HG02571 (cell line): ENCODE data around the gene UFC1.

Experiments
- ATAC-seq: cut with Tn5 transposase; IDR thresholded peaks from one replicate; pipeline ENCODE4 v1.9.1; 2021; ENCODE audit warnings: mild to moderate bottlenecking, moderate library complexity; ENCODE audit not compliant: unreplicated experiment

UFC1 gene

DNA sequence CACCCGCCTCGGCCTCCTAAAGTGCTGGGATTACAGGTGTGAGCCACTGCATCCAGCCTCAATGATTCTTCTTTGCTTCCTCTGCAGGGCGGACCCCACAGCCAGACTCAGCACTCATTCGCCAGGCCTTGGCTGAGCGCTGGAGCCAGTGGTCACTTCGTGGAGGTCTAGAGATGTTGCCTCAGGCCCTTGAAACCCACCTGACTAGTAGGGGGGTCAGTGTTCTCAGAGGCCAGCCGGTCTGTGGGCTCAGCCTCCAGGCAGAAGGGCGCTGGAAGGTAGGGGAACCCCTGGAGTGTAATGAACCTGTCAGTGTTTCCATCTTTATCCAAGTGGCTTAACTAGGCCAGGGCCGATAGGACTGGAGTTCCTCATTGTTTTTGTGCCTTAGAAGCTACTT, 15.1 kb downstream of the UFC1 start:
- ATAC-seq, result no peak

DNA sequence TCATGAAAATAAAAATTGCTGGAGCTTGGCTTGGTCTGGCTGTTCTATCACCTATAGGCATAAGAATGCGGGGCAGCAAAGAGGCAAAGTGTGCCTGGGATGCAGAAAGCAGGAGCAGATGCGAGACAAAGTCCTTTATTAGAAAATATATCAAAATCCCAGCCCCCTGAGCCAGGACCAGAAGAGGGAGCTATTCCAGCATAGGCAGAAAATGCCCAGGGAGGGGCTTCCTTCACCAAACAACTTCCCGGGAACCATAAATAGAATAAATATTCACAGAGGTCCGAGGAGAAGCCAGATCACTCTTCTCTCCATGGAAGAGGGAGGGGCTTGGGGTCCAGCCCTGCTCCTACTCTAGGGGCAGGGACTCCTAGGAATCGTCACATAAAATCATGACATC, 17.4 kb downstream of the UFC1 start:
- ATAC-seq, result no peak

DNA sequence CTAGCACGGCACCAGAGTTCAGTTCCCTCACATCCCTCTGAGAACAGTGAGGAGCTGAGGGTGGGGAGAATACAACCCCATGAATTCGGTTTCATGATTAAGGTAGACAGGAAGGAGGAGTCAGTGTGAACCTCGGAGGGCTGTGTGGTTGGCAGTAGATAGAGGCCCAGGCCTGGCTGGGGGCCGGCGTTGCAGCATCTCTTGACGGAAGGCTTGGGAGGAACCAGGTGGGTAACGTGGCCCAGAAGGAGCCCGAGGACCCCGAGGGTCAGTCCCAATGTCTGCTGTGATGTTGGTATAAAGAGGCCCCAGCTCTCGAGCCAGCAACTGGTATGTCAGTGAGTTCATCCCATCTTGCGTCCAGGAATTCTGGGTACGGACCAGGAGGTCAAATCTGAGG, 17.9 kb downstream of the UFC1 start:
- no peak for ATAC-seq

DNA sequence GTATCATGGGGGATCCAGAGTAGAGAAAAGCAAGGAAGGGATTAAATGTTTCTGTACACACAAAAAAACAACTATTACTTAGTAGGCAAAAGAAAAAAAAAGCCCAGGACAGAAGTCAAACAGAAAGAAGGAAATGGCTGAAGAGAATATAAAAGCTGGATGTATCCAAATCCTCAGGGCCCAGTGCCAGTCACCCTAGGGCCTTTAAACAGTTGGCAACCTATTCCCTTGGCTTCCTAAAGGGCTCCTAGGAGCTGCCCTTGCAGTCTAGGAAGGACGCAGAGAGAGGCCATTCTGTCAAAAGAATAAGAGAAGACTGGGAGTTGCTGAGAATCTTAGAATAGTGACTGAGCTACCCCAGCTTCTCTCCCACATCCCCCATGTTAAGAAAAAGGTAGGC, 18.6 kb downstream of the UFC1 start:
- ATAC-seq, result no peak

DNA sequence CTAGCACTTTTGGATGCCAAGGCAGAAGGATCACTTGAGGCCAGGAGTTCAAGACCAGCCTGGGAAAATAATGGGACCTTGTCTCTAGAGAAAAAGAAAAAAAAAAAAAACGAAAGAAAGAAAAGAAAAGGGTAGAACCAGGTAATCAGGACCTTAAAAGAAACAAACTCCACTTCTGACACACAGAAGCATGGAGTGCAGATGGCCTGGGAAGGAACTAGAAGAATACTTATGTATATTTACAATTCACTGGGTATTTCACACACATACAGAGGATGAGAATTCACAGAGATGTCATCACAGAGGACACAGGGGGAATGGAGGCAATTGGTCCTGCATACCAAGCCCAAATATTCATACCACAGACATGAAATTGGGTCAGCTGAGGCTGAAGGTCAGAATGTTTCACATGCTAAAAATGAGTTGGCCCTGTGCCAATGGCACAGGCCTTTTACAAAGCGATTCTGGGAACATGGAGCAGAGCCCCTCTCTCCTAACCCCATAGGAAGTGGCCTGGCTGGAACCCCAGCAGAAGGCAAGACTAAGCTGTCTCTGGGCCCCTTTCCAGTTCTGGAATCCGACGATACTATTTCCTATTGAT, 19.1 kb downstream of the UFC1 start:
- no peak for ATAC-seq

DNA sequence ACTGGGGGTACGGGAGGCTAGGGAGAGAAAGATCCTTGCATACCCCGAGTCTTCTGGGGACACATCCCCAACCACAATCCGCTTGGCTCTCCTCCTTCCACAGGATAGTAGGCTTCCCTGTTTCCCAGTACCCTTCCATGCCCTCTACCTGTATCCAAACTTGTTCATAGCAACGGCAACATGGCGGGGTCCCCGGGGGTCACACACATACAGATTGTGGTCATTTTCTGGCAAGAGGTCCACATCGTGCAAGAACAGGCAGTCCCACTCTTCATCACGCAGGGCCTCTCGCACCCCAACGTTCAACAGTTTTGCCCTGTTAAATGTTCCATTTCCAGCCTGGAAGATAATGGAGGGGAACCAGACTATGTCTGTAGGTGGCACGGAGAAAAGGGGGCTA, 19.9 kb downstream of the UFC1 start:
- ATAC-seq, result no peak

DNA sequence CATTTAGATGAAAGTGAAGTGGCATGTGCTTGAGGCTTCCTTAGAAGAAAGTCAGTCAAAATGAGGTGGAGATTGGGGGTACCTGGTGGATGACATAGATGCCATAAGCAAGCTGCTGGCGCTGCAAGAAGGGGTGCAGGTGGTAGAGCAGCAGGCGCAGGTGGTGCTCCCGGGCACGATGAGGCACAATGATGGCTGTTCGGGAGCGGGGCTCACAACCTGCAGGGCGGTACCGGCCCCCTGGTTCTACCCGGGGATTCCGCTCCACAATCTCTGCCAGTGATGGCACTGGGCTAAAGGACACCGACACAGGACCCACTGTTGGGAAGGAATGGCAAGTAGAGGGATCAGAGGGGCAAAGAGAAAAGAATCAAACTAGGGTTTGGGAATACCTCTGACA, 21.1 kb downstream of the UFC1 start:
- no peak for ATAC-seq

DNA sequence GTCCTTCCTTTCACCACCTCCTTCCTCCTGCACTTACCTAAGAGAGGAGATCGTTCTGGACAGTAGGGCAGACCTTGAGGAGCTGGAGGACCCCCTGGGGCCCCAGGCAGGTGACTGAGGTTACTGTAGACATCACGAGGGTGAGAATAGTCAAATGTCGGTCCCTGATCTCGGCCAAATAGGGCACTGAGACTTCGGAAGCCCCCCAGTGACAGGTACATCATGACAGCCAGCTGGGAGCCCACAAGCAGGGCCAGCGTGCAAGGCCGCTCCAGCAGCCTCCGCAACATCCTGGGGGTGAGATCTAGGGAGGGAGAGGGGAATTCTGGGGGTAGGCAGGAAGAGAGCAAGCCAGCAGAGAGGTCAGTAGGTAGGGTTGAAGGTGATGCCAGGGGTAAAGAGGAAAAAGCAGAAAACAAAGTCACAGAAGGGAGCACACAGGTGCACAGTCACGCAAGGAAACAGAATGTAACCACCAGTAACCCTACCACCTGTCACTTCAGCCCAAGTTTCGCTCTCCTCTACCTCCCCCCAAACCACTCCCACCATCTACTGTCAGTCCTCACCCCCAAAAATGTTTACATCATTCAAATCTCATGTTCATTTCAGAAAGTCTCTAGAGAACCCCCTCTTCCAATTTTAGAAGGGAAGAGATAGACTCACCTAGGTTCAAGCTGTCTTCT, 22.1 kb downstream of the UFC1 start:
- ATAC-seq, result no peak

DNA sequence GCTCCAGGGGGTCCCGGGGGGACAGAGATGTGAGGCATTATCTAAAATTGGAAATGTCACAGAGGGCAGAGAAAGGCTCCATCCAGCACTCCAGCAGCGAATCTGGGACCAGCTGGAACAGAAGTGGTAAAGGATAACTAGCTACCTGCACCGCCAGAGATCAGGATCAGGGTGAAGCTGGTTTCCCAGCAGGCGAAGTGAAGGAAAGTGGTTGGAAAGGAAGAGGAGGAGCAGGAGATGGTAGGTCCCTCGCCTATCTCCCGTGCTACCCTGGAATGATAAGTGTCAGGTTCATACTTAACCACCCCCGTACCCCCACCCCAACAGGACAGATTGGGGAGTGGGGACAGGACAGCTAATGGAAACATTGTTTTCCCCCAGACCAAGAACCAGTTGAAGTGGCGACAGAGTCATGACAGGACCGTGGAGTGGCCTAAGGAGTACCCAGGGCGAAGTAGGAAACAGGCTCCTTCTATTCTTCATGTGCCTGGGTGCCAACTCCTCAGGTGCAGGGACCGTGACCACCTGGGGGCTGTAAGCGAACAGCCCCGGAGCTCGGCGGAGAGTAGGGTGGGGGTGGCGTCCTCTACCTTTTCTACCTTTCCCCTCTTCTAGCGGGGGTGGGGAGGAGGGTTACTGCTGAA, 22.8 kb downstream of the UFC1 start:
- no peak for ATAC-seq

DNA sequence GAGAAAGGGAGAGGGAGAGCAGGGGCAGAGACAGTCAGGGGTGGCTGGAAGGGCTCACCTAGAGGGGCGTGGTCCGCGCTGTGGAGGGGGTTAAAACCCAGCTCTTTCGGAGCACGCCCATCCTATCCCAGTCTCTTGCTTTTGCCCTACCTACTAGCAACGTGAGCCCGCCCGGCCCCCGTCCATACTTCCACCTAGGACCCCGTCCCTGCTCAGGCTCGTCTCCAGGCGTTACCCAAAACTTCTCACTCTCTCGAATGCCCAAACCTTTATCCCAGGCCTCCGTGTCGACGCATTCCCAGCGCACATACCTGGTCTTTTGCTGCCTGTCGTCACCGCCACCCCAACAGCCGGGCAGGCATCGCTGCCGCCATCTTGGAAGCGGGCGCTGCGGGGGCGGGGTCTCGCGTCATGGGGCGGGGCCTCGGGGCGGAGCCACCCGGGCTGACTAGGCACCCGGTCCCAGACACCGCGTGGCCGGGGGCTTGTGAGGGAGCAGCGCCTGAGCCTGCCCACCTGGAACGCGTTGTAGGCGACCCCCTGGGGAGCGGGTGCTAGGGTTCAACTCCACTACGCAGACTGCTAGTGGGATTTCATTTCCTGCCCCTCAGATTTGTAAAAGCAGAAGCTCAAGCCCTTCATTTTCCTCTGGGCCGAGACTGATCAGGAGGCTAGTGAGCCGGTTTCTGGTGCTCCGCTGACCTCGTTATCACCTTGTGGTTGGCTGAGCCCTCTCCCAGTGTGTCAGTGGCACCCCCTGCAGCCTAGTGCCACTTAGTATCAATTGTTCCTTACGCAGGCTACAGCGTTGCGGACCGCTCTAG, 23.5 kb downstream of the UFC1 start, which contains the start of gene B4GALT3:
B4GALT3 (minus strand) TSS at position 396 of the 824 bp plus-strand sequence. CDS start 1,447 bp downstream, outside the sequence.
- ATAC-seq, result peak; percentile 87

DNA sequence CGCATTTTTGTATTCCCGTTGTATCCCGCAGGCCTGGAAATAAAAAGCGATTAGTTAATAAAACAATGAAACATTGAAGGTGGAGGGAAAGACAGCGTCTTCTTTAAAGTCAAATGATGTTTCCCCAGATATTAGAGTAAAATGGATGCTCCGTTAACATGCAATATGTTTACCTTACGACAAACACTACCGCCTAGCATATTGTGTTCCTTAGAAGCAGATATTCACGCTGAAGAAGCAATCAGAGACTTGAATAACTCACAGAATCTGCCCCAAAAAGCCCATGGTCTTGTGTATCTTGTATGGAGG, 24.1 kb downstream of the UFC1 start:
- no peak for ATAC-seq

DNA sequence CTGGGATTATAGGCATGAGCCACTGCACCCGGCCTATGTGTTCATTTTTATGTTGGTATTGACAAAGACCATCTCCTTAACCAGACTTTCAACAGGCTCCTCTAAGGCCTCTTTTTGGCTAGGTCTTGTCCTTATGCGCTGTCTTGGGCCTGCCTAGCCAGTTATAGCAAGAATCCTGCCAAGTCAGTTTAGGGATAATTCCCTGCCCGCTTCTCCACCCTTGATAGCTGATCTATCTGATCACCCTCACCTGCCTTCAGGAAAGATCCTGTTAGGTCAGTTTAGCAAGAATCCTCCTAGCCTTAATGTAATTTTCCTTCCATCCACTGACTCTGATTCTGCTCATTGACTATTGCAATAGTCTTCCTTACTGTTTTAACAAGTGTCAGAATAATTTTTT, 25.9 kb downstream of the UFC1 start:
- no peak for ATAC-seq

DNA sequence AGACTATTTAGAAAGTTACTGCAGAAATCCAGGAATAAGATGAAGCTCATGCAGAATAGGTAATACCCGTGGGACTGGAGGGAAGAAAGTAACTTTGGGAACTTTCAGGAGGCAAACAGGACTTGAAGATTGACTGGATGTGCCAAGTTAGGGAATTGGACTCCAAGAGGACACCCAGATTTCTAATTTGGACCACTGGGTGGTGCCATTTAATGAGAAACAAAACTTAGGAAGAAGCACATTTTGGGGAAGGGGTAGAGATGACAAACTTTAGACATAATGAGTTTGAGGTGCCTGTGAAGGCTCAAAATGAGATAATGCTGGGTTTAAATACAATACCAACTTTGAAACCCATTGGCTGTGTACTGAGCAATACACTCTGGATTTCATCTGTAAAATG, 26.9 kb downstream of the UFC1 start:
- no peak for ATAC-seq

DNA sequence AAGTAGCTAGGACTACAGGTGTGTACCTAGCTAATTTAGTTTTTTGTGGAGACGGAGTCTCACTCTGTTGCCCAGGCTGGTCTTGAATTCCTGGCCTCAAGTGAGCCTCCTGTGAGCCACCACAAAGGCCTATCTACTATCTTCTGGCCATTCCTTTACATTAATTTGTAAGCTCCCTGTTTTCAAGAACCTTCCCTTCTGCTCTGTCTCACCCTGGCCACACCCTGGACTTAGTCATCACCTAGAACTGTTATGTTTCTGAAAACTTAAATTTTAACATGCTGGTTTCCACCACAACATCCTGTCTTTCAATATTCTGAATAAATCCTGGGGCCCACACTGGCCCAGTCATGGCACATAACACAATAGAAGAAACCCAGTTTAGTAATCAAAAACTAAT, 28.4 kb downstream of the UFC1 start:
- ATAC-seq, result no peak

DNA sequence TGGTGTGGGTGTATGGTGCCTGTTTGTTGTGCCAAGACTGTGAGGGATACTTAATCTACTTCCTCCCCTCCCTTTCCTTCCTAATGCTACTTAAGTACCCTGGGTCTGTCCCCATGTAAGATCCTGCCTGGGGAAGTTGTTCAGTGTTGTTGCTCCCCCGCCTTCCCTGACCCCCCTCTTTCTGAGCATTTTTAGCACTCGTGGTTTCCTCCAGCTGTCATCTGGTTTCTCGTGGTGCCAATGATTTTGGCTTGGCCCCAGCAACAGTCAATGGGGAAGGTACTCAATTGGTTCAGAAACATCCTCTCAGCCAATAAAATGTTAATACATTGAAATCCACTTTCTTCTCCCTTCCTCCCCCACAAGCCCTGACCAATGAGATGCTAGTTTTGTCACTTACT, 31.5 kb downstream of the UFC1 start:
- peak; percentile 69 for ATAC-seq

DNA sequence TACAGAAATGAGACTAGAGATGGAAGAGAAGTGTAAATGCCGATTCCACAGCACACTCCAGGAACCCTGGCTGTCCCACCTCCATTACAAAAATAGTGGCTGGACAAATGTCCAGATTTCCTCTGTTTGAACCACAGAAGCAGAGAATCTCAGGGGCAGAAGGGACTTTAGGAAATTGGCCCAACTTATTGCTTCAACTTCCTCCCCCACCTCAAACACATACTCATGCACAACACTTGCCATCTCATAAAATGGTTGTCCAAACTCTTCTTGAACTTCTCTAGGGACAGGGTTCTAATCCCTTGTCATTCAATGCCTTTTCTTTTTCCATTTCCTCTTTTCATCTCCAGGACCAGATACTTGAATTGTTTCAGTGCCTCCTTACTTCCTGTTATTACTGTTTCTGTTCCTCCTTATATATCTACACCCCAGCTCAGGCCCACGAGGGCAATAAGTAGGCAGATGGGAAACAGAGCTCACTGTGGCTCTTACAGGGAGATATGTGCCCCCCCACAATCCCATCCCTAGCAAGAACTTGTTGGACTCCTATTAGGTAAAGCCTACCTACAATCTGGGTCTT, 32.0 kb downstream of the UFC1 start:
- peak; percentile 11 for ATAC-seq

DNA sequence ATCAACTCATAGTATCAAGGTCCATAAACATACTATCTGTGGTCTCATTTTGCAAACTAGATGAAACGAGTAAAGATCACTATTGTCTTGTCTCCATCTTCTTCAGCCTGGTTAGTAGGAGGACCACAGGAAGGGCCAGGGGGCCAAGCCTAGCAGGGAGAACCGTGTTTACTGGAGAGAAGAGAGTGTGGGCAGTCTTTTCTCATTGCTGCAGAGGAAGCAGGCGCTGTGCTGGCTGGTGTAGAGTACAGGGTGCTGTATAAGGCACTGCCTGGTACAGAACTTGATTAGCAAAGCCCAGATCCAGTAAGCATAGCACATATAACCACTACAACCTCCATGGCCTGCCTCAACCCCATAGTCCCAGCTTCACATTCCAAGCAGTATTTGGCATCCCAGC, 33.5 kb downstream of the UFC1 start:
- no peak for ATAC-seq

DNA sequence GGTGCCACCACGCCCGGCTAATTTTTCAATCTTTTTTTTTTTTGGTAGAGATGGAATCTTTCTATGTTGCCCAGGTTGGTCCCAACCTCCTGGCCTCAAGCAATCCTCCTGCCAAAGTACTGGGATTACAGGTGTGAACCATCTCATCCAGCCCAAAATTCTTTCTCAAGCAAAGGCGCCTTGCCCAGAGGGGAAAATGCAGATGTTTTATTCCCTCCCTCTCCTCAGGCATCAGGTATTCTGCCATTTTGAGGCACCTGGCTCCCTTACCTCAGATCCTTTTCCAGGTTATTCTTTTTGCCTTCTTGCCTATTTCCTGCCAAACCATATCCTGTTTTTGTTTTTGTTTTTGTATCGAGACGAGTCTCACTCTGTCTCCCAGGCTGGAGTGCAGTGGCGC, 34.6 kb downstream of the UFC1 start:
- no peak for ATAC-seq

DNA sequence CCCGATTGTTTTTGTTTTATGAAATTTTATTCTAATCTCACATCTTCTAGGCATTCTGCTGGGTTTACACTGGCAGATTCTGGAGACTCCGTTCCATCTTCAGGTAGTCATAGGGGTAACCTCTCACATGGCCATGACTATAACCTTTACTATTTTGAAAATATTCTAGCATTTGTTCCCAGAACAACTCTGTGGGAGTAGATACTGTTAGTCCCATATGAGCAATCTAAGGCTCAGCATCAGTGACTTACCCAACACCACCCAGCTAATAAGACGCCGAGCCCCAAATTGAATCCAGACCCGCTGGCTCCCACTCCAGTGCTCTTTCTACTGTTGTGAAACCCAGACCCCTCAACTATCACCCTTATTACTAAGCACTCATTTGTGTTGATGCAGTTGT, 35.3 kb downstream of the UFC1 start:
- no peak for ATAC-seq

DNA sequence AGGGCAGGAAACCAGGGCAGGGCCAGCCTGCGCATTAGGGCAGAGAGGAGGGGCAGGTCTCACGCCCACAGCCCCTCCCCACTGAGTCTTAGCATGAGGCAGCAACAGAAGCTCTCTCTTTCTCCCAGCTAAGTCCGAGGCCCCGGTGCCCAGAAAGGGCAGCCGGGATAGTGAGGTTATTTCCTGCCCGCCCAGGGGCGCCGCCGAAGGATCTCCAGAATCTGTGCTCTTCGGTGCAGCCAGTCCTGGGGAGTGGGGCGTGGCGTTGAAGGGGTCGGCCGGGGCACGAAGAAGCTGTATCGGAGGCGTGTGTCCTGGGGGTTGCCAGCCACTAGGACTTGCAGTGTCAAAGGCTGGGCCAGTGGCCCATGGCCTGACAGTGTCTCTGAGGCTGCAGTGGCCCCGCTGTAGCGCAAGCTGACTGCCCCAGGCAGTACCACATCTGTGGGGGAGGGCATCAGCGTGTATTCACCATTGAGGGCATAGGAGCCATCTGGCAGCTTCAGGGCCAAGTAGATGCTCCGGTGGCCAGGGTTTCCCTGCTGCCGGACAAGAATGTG, 37.3 kb downstream of the UFC1 start:
- ATAC-seq, result no peak

DNA sequence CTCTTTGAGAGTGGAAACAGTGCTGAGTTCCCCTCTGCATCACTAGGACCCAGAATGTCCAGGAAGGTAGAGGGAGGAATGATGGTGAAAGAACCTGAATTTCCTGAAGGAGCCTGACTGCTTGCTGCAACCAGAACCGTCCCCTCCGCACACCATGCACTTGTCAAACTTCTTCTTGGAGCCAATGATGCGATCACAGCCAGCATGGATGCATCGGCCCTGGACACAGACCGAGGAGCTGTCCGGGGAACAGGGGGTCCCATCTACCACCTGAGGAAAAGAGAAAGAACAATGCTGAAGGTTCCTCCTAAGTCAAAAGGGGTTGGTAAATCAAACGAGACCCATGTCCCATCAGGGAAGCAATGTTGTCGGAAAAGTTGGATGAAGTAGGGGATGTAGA, 38.2 kb downstream of the UFC1 start:
- ATAC-seq, result no peak
